Uterus (tissue), 4 donors: Measurements from ENCODE around the gene KCNF1. TPM values are rescaled to one million over a fixed set of nuclear protein-coding genes. Genes with fewer than 3 reads are reported as not detected.

Experiments used
- DNase-seq, 2 donors: peaks; one replicate each; pipeline ENCODE4 v3.0.0-alpha.2; 2019 to 2020
- H3K27ac ChIP-seq, 2 donors: fragments of 200-600 bp; sonication (generic); 1 replicate in 1 of 2; 2 replicates in 1 of 2; pipeline ENCODE4 v1.5.1; 2016 to 2018
- H3K27me3 ChIP-seq, 2 donors: fragments of 200-600 bp; sonication (generic); one replicate each; pipeline ENCODE4 v1.5.1; 2018 to 2019; ENCODE audit warnings: control low read depth in 1 of 2
- H3K36me3 ChIP-seq, 2 donors: fragments of 200-600 bp; sonication (generic); one replicate each; pipeline ENCODE4 v1.5.1; 2019; ENCODE audit warnings: control low read depth in 1 of 2
- H3K4me1 ChIP-seq, 2 donors: fragments of 200-600 bp; sonication (generic); one replicate each; pipeline ENCODE4 v1.5.1; 2018 to 2019; ENCODE audit warnings: control low read depth in 1 of 2
- H3K4me3 ChIP-seq, 2 donors: fragments of 200-600 bp; sonication (generic); 1 replicate in 1 of 2; 2 replicates in 1 of 2; pipeline ENCODE4 v1.5.1; 2018 to 2019; ENCODE audit warnings: mild to moderate bottlenecking in 1 of 2
- H3K9me3 ChIP-seq, 2 donors: fragments of 200-600 bp; sonication (generic); one replicate each; pipeline ENCODE4 v1.5.1; 2019; ENCODE audit warnings: control low read depth in 1 of 2
- POLR2A ChIP-seq, 2 donors: fragments of 450-650 bp; IDR thresholded peaks; one replicate each; pipeline ENCODE4 v1.6.1; 2016; ENCODE audit warnings: antibody characterized with exemption in 2 of 2, mild to moderate bottlenecking in 1 of 2, moderate library complexity in 1 of 2
- intact Hi-C: fragments of 100-400 bp; cut with DNase I; formaldehyde crosslinking; loops from one replicate; pipeline ENCODE4 v1.15.1; 2023; ENCODE audit warnings: low total_unique reads
- total RNA-seq, 4 donors: library from RNA; depleted of rRNA in 3 of 4; stranded (reverse); fragments of >200 nt in 3 of 4; gene quantifications; one replicate each; pipeline versions ENCODE4 v1.1.0 to v1.2.4, GENCODE V29; 2014 to 2023
- TF ChIP-seq, protein P1 (sequence below), 4 experiments: fragments of 200-600 bp in 2 of 4; fragments of 450-650 bp in 2 of 4; sonication (generic) in 2 of 4; IDR thresholded peaks; one replicate each; pipeline ENCODE4 v1.5.1; 2016 to 2019; ENCODE audit warnings: antibody characterized with exemption in 4 of 4, mild to moderate bottlenecking in 2 of 4, moderate library complexity in 1 of 4
- donor health status: DM: yes; HTN: yes; CAD: no.

KCNF1 gene
- total RNA-seq, 4 donors from 2014 or later = 0.21 TPM; not detected in 3

DNA sequence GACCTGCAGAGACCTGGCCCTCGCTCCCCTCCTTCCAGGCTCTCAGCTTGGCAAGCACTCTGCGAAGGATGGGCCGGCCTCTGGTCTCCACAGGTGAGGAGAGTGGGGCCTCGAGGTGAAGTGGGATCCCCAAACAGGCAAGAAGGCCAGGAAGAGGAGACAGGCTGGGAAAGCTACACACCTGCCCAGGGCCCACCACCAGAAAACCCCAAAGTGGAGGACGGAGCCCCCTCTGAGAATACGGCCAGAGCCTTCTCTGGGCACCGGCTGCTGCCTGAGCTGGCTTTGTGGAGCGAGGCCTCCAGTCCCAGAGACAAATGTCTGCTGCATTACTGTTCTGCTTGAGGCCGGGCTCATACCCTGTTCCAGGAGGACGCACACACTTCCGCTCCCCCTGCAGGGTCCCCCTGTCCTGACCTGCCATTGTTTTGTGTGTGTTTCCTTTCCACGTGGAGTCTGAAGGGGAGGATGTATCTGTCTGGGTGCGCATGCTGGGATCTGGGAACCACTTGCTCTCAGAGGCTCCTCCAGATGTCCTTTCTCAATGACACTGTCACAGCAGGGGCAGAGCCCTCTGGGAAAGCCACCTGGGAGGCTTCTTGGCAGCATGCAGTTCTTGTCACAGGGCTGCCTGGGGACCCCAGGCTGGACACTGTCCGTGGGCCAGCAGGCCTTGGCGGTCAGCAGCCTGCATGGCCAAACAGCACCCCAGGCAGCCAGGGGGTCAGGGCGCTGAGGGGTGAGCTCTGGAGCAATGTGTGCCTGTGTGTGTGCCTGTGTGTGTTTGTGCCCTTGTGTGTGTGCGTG, 20.8 kb downstream of the KCNF1 start:
- no peaks in the 10 kb centered on the region for H3K27me3 ChIP-seq
- no peak for TF ChIP-seq POLR2A (IDR thresholded peaks at IDR 0.05)
- TF ChIP-seq, protein P1, sequence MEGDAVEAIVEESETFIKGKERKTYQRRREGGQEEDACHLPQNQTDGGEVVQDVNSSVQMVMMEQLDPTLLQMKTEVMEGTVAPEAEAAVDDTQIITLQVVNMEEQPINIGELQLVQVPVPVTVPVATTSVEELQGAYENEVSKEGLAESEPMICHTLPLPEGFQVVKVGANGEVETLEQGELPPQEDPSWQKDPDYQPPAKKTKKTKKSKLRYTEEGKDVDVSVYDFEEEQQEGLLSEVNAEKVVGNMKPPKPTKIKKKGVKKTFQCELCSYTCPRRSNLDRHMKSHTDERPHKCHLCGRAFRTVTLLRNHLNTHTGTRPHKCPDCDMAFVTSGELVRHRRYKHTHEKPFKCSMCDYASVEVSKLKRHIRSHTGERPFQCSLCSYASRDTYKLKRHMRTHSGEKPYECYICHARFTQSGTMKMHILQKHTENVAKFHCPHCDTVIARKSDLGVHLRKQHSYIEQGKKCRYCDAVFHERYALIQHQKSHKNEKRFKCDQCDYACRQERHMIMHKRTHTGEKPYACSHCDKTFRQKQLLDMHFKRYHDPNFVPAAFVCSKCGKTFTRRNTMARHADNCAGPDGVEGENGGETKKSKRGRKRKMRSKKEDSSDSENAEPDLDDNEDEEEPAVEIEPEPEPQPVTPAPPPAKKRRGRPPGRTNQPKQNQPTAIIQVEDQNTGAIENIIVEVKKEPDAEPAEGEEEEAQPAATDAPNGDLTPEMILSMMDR (IDR thresholded peaks at IDR 0.05) = no peak
- H3K4me3 ChIP-seq = no peak overlapping the region
- no peaks in the 10 kb centered on the region for H3K36me3 ChIP-seq
- DNase-seq = no peak
- intact Hi-C loops = no loop called here
- H3K4me1 ChIP-seq = no peaks in the 10 kb centered on the region
- H3K9me3 ChIP-seq = no peaks in the 10 kb centered on the region
- H3K27ac ChIP-seq = no peak overlapping the region

DNA sequence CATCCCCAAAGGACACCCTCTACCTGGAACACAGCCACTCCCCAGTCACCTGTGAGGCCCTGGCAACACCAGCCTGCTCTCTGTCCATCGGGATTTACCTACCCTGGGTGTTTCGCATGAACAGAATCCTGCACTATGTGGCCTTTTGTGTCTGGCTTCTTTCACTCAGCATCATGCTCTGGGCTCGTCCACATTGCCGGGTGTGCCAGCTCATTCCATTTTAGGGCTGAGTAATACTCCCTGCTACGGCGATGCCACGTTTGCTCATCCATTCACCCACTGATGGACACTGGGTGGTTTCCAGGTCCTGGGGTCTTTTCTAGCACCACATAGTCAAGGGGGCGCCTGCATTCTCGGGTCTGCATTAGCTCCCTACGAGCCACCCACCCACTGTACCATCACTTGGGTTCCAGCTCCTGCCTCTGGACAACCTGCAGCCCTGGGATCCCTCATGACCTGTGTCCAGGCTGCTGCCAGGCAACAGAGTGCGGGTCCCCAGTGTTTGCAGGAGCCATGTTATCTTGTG, 22.0 kb downstream of the KCNF1 start:
- DNase-seq = no peak
- no peak overlapping the region for H3K4me3 ChIP-seq
- no peaks in the 10 kb centered on the region for H3K9me3 ChIP-seq
- TF ChIP-seq, protein P1 (IDR thresholded peaks at IDR 0.05) = no peak
- no peak for TF ChIP-seq POLR2A (IDR thresholded peaks at IDR 0.05)
- H3K36me3 ChIP-seq = no peaks in the 10 kb centered on the region
- intact Hi-C loops = no loop called here
- no peaks in the 10 kb centered on the region for H3K4me1 ChIP-seq
- no peak overlapping the region for H3K27ac ChIP-seq
- H3K27me3 ChIP-seq = no peaks in the 10 kb centered on the region

DNA sequence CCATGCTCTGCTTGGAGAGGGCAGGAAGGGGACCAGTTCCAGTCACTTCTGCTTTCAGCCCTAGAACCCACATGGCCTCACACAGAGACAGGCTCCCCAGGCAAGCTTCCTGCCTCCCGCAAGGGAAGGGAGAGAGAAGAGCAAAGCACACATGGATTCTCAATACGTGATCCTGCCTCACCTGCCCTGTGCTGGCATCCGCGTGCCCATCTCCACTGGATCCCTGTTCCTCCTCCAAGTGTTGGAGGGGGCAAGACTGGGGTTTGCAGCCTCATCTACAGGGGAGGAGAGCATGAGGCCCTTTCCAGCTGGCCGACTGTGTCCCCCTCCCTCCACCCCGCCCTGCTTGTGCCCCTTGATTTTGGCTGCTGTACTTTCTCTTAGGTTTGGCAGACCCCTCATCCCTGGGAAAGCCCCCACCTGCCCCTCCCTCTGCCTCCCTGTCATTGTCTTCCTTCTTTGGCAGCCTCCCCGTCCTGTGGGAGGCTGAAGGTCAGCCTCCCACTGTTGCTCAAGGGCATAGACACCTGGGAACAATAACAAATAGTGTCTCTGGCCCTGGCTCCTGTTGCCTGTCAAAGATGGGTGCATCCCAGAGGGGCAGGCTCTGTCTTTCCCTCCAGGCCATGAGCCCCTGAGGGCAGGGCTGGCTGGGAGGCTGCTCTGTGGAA, 22.7 kb downstream of the KCNF1 start:
- TF ChIP-seq, protein P1 (IDR thresholded peaks at IDR 0.05) = no peak
- TF ChIP-seq POLR2A (IDR thresholded peaks at IDR 0.05) = no peak
- intact Hi-C loops = no loop called here
- Histone ChIP-seq H3K4me1 (no peaks in the 10 kb centered on the region), H3K9me3 (no peaks in the 10 kb centered on the region), H3K27ac (no peak overlapping the region), H3K27me3 (no peaks in the 10 kb centered on the region), H3K4me3 (no peak overlapping the region), H3K36me3 (no peaks in the 10 kb centered on the region)
- no peak for DNase-seq

DNA sequence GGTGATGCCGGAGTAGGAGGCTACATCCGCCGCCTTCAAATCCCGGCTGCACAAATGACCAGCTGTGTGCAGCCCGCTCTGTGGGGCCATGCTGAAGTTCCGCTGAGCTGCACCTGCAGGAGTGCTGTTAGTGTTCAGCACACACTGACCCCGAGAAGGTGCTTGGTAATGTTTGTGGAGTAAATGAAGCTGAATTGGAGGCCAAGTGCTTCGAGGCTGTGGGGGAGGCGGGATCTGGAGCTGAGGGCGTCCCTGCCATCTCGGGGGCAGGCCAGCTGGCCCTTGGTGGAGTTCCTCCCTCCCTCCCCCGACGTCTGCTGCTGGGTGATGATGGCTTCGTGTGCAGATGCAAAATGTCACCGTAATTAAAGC, 23.2 kb downstream of the KCNF1 start:
- intact Hi-C loops = no loop called here
- H3K4me1 ChIP-seq = no peaks in the 10 kb centered on the region
- no peak for TF ChIP-seq POLR2A (IDR thresholded peaks at IDR 0.05)
- TF ChIP-seq, protein P1 (IDR thresholded peaks at IDR 0.05) = no peak

DNA sequence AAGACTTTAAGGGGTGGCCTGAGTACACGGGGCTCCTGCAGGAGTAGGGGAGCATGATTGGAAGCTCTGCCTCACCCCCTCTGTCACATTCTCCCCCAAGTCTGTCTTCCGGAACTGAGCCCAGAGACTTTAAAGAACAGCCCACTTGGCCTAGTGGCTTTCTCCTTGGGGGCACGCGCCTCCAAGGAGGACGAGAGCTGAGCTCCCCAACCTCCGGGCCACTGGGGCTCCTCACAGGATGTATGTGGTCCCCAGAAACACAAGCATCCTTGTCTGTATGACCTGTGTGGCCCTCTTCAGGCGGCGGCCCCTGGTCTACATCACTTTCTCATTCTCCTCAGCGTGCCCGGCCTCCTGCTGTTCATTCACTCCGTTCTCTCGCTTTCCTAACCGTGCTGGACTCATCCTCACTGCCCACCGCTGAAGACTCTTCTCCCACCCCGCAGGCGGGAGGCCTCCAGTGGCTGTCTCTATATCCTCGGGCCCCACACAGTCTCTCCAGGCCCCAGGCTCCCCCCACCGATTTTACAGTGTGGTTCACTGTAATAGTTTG, 23.7 kb downstream of the KCNF1 start:
- Histone ChIP-seq H3K27ac (no peak overlapping the region), H3K36me3 (no peaks in the 10 kb centered on the region), H3K4me1 (no peaks in the 10 kb centered on the region), H3K27me3 (no peaks in the 10 kb centered on the region), H3K4me3 (no peak overlapping the region), H3K9me3 (no peaks in the 10 kb centered on the region)
- intact Hi-C loops = no loop called here
- TF ChIP-seq, protein P1 (IDR thresholded peaks at IDR 0.05) = no peak
- no peak for TF ChIP-seq POLR2A (IDR thresholded peaks at IDR 0.05)
- DNase-seq = no peak

More for the DNA sequence above, 23.2 kb downstream of the KCNF1 start:
- Histone ChIP-seq H3K9me3 (no peaks in the 10 kb centered on the region), H3K4me3 (no peak overlapping the region), H3K27ac (no peak overlapping the region), H3K27me3 (no peaks in the 10 kb centered on the region), H3K36me3 (no peaks in the 10 kb centered on the region)
- no peak for DNase-seq
